Measurements from ENCODE around the gene SLC30A4. TPM values are rescaled to one million over a fixed set of nuclear protein-coding genes. Genes with fewer than 3 reads are reported as not detected.

SLC30A4 gene
- polyA plus RNA-seq, 1 of the 3 experiments (the other 2 are of a cell fraction), result 1.9 TPM

DNA sequence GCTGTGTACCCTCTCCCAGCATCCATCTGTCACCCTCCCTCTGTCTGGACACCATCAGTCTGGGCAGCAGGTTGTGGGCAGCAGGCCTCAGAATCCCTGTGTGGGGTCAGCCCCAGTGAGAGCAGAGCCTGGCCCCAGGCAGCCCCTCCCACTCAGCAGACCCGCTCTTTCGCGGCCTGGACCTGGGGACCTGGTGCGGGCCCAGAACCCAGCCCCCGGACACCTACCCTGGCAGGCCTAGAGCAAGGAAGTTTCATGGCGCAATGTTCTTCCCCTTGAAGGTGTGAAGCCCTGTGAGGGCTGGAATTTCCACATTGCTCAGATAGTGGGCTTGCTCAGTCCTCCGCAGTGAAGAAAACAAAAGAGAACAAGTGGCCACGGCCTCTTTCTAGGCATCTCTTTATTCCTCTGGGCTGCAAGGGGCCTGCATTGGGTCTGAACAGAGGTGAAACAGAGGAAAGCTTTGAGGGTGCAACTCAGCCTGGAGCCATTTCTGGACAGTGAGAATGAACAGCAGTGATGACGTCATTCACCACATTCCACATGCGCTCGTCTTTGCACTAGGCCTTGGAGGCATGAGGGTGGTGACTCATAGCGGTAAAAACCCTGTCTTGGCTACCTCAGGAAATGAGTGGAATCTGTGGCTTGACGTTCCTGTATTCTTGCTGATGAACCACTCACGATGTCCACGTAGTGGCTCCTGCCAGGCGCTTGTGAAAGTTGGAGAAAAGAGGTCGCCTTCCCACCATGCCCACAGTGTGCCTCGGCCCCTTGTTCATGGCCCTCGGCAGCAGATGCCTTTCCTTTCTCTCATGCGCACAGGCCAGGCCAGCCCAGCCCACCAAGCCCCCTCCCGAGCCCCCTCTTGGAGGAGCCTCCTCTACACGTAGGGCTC lies 66.1 kb downstream of the SLC30A4 start (continued):
- TF ChIP-seq PBX3 (IDR thresholded peaks at IDR 0.05), result peak; percentile 82
- TF ChIP-seq RXRA (IDR thresholded peaks at IDR 0.05; ENCODE audit: borderline replicate concordance, low read depth), result peak; percentile 45; the same call in 1 of the 2 replicates
- TF ChIP-seq, protein P1, sequence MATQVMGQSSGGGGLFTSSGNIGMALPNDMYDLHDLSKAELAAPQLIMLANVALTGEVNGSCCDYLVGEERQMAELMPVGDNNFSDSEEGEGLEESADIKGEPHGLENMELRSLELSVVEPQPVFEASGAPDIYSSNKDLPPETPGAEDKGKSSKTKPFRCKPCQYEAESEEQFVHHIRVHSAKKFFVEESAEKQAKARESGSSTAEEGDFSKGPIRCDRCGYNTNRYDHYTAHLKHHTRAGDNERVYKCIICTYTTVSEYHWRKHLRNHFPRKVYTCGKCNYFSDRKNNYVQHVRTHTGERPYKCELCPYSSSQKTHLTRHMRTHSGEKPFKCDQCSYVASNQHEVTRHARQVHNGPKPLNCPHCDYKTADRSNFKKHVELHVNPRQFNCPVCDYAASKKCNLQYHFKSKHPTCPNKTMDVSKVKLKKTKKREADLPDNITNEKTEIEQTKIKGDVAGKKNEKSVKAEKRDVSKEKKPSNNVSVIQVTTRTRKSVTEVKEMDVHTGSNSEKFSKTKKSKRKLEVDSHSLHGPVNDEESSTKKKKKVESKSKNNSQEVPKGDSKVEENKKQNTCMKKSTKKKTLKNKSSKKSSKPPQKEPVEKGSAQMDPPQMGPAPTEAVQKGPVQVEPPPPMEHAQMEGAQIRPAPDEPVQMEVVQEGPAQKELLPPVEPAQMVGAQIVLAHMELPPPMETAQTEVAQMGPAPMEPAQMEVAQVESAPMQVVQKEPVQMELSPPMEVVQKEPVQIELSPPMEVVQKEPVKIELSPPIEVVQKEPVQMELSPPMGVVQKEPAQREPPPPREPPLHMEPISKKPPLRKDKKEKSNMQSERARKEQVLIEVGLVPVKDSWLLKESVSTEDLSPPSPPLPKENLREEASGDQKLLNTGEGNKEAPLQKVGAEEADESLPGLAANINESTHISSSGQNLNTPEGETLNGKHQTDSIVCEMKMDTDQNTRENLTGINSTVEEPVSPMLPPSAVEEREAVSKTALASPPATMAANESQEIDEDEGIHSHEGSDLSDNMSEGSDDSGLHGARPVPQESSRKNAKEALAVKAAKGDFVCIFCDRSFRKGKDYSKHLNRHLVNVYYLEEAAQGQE (IDR thresholded peaks at IDR 0.05; ENCODE audit: low read depth, low read length), result no peak
- peak; percentile 83 for TF ChIP-seq NFIC (IDR thresholded peaks at IDR 0.05; ENCODE audit: borderline replicate concordance)
- TF ChIP-seq, protein P2, sequence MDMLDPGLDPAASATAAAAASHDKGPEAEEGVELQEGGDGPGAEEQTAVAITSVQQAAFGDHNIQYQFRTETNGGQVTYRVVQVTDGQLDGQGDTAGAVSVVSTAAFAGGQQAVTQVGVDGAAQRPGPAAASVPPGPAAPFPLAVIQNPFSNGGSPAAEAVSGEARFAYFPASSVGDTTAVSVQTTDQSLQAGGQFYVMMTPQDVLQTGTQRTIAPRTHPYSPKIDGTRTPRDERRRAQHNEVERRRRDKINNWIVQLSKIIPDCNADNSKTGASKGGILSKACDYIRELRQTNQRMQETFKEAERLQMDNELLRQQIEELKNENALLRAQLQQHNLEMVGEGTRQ (IDR thresholded peaks at IDR 0.05; ENCODE audit: borderline replicate concordance, low read depth, low read length), result no peak
- TF ChIP-seq MXI1 (IDR thresholded peaks at IDR 0.05; ENCODE audit: low read depth, low read length), result no peak
- TF ChIP-seq FOSL2 (IDR thresholded peaks at IDR 0.05; ENCODE audit: borderline replicate concordance, low read depth), result peak; percentile 97

- no peak for DNase-seq
- Histone ChIP-seq H3K79me2 (ENCODE audit: insufficient read depth) (no peaks in the 10 kb centered on the region), H2AFZ (ENCODE audit: low read depth) (peak overlapping the region; percentile 66; the same call in 1 of the 2 replicates), H3F3A (replicated peaks; ENCODE audit: insufficient read depth) (peaks cover 29% of the 10 kb centered on the region), H3K9me2 (no peaks in the 10 kb centered on the region), H3K27ac (ENCODE audit: low read depth in 2 of 2, low read length in 1 of 2) (peak overlapping the region; percentile 47 to 94; a peak in 3 of 4 replicates), H3K4me3 (ENCODE audit: low read depth in 2 of 2, low read length in 1 of 2) (0 out of 4 replicates have a peak overlapping the region, but pooled peaks of 1 of the 2 experiments have one; percentile 15), H3K9me3 (no peaks in the 10 kb centered on the region), H3K27me3 (ENCODE audit: insufficient read depth) (no peaks in the 10 kb centered on the region), H3K36me3 (replicated peaks in 1 of 2; ENCODE audit: control insufficient read depth in 1 of 2, insufficient read depth in 2 of 2, low read length in 1 of 2) (no peaks in the 10 kb centered on the region), H3K9ac (peak overlapping the region; percentile 58), H4K20me1 (ENCODE audit: insufficient read depth) (no peaks in the 10 kb centered on the region), H3K4me2 (peak overlapping the region; percentile 73), H3K4me1 (ENCODE audit: control insufficient read depth in 1 of 2, insufficient read depth in 2 of 2, low read depth in 1 of 2, low read length in 1 of 2) (peaks cover 10 to 21% of the 10 kb centered on the region in 2 experiments)
- ChIA-PET POLR2A (no interaction called here), CTCF (interaction anchor here (0.7 to 2.7 kb wide), 5 partner anchors 11 to 250 kb away, joined by 3 to 12 read pairs (median 4); no protein-coding TSS in a partner anchor)
- 5% methylated on average over 7 of the region's 8 CpGs for WGBS (ENCODE audit: low lambda C conversion rate)
- TF ChIP-seq JUND (IDR thresholded peaks at IDR 0.05), result peak; percentile 42
- TF ChIP-seq FOSL2 (IDR thresholded peaks at IDR 0.05; ENCODE audit: borderline replicate concordance, low read depth), result no peak
- TF ChIP-seq MXI1 (IDR thresholded peaks at IDR 0.05; ENCODE audit: low read depth, low read length), result no peak
- peak in 1 of 2 experiments; percentile 52; a peak in 2 of 4 replicates for TF ChIP-seq EP300 (IDR thresholded peaks at IDR 0.05; ENCODE audit: borderline replicate concordance in 1 of 2, low read depth in 1 of 2, low read length in 1 of 2)
- no peak for TF ChIP-seq FOXJ3 (CRISPR knock-in tag; IDR thresholded peaks at IDR 0.05)
- peak; percentile 74; the same call in 1 of the 2 replicates for TF ChIP-seq RXRA (IDR thresholded peaks at IDR 0.05; ENCODE audit: borderline replicate concordance, low read depth)
- no peak for TF ChIP-seq CHD2 (IDR thresholded peaks at IDR 0.05; ENCODE audit: low read length, partially characterized antibody)
- TF ChIP-seq NFIC (IDR thresholded peaks at IDR 0.05; ENCODE audit: borderline replicate concordance), result peak; percentile 92
- peak; percentile 82 for TF ChIP-seq TCF12 (IDR thresholded peaks at IDR 0.05)
- no peak for TF ChIP-seq FOXM1 (IDR thresholded peaks at IDR 0.05; ENCODE audit: low read depth)
- TF ChIP-seq CTCF (IDR thresholded peaks at IDR 0.05), result peak; percentile 28
- no peak for TF ChIP-seq IRF3 (IDR thresholded peaks at IDR 0.05; ENCODE audit: low read depth, low read length)
- no peak for TF ChIP-seq SMC3 (IDR thresholded peaks at IDR 0.05; ENCODE audit: low read depth, low read length)
- TF ChIP-seq POLR2AphosphoS5 (IDR thresholded peaks at IDR 0.05; ENCODE audit: low read depth, low read length), result no peak
- no peak for TF ChIP-seq MEF2A (IDR thresholded peaks at IDR 0.05; ENCODE audit: borderline replicate concordance, low read depth)
- 0 out of 2 replicates have a peak, but pooled peaks have one; percentile 30 for TF ChIP-seq USF1 (IDR thresholded peaks at IDR 0.05; ENCODE audit: borderline replicate concordance, low read depth)
Measured at GRCh38 chr15:45454814-45455213, 67.7 kb downstream of the SLC30A4 start.
